T1000 (cell line): ENCODE data around the gene KIR2DL3.
"Not testable (repeated sequence)": the region's sequence is repeated elsewhere in the genome, so short reads cannot be mapped to it uniquely, and the experiment has no call there.

Experiments used
- DNase-seq: peaks from one replicate; lab custom pipeline; 2025; ENCODE audit warnings: mixed read lengths; lab: John Stamatoyannopoulos, UW

The KIR2DL3 gene

DNA sequence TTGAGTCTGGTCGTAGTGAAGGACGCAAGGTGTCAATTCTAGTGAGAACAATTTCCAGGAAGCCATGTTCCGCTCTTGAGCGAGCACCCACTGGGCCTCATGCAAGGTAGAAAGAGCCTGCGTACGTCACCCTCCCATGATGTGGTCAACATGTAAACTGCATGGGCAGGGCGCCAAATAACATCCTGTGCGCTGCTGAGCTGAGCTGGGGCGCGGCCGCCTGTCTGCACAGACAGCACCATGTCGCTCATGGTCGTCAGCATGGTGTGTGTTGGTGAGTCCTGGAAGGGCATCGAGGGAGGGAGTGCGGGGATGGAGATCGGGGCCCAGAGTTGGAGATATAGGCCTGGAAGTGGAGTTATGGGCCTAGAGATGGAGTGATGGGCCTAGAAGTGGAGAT lies at the start of gene KIR2DL3:
KIR2DL3 (plus strand) TSS at position 208 of the 400 bp plus-strand sequence; CDS start at position 241, 33 bp downstream.
- DNase-seq: not testable (repeated sequence)

DNA sequence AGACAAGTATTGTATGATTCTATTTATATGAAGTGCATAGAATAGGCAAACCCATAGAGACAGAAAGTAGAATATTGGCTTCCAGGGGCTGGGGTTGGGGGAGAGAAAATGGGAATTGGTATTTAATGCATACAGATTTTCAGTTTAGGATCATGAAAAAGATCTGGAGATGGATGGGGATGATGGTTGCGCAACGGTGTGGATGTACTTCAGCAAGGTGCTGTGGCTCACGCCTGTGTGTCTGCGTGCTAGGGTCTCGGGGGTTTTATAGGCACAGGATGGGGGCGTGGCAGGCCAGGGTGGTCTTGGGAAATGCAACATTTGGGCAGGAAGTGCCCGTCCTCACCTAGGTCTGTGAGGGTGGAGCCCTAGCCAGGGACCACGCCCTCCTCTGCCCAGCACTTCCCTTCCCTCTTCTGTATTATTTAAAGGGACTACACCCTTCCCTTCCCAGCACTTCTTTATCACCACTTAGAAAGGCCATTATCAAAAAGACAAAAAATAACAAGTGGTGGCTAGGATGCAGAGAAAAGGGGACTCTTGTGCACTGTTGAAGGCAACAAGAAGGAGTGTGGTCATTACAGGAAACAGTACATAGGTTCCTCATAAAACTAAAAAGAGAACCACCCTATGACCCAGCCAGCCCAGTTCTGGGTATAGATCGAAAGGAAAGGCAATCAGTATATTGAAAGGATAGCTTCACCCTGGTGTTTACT lies 46.6 kb upstream of the KIR2DL3 start:
- no peak for DNase-seq

DNA sequence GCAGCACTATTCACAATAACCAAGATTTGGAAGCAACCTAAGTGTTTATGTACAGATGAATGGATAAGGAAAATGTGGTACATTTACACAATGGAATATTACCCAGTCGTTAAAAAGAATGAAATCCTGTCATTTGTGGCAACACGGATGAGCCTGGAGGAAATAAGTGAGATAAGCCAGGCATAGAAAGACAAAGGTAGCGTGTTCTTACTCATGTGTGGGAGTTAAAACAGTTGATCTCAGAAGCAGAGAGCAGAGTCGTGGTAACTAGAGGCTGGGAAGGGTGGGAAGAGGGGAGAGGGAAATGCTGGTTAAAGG lies 46.1 kb upstream of the KIR2DL3 start:
- no peak for DNase-seq

DNA sequence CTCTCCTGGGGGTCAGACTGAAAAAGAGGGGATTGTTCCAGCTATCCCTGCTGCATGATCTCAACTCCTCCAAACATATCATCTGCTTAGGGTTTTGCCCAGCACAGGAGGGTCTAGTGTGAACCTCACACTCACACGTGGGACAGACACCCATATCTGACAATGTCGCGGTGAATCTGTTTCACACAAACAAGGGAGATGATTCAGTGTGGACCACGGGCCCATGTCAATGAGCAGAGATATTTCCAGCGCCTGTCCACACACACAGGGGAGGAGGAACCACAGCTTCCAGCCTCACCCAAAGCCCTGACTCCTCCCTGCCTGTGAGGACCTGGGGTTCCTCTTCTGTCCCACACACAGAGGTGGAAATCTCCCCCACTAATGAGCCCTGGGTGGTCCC lies 43.7 kb upstream of the KIR2DL3 start:
- no peak for DNase-seq

DNA sequence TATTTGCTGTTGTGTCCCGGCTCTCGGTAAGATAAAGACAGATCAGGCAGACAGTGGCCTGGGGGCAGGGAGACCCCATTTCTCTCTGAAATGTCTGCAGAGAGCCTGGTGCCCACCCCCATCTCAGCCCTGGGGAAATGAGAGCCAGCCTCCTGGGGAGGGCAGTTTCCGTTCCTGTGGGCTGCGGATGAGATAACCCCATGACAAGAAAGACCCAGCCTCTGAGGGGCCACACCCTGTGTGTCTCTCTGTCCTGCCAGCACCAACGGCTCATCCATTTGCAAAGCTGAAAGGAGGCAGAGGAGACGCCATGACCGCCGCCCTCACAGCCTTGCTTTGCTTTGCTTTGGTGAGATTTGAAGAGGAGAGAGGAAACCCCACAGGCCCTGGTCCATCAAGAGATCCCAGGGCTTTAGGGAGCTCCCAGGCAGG lies 42.2 kb upstream of the KIR2DL3 start:
- no peak for DNase-seq

DNA sequence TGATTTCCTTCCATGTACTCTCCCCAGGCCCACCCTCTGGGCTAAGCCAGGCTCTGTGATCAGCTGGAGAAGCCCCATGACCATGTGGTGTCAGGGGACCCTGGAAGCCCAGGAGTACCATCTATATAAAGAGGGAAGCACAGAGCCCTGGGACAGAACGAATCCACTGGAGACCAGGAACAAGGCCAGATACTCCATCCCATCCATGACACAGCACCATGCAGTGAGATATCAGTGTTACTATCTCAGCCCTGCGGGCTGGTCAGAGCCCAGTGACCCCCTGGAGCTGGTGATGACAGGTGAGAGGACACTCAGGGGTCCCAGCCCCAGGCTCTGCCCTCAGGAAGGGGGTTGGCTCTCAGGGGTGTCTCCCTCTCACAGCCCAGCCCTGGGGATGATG lies 41.5 kb upstream of the KIR2DL3 start:
- DNase-seq: no peak

DNA sequence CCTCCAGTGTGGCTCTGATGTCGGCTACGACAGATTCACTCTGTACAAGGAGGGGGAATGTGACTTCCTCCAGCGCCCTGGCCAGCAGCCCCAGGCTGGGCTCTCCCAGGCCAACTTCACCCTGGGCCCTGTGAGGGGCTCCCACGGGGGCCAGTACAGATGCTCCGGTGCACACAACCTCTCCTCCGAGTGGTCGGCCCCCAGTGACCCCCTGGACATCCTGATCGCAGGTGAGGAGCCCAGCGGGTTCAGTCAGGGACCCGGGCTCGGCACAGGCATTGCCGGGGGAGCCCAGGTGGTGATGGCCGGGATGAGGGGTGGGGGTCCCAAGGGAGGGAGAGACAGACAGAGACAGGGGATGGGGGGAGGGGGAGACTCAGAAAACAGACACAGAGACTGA lies 40.6 kb upstream of the KIR2DL3 start:
- not testable (repeated sequence) for DNase-seq

DNA sequence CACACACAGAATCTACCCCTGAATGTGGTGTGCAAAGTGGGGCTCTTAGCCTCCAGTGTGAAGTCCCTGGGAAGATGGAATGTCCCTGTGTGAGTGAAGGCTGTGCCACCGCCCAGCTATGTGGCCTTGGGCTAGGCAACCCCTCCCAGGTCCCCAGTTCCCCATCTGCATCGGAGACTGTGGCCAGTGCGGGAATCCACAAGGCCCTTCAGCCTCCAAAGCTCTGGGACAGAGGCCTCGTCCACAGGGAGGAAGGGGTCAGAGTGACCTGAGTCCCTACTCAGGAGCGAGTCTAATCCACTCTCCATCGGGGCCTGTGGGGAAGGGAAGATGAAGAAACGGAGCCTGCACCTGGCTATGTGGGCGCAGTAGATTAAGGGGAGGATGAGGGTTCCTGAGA lies 33.4 kb upstream of the KIR2DL3 start:
- no peak for DNase-seq

DNA sequence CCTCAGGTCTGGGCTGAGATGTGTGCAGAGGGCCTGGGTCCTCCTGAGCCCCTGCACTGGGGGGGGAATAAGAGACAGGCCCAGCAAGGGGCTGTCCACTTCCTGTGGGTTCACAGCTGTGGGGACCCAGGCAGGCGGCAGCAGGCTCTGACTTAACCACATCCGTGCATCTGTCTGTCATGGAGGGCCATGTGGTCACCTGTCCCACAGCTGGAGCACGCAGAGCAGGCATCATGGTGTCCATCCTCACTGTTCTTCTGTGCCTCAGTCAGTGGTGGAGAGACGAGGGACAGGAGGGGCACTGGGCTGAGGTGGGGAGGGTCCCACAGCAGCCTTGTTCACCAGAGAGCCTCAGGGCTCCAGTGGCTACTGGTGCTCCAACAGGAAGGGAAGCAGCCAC lies 30.4 kb upstream of the KIR2DL3 start:
- DNase-seq: no peak

DNA sequence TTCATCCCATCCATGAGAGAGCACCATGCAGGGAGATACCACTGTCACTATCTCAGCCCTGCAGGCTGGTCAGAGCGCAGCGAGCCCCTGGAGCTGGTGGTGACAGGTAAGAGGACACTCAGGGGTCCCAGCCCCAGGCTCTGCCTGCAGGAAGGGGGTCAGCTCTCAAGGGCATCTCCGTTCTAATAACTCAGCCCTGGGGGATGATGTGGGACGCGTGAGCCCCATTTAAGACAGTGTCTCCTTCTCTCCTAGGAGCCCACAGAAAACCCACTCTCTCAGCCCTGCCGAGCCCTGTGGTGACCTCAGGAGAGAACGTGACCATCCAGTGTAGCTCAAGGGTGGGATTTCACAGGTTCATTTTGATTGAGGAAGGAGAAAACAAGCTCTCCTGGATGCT lies 29.5 kb upstream of the KIR2DL3 start:
- DNase-seq: no peak

DNA sequence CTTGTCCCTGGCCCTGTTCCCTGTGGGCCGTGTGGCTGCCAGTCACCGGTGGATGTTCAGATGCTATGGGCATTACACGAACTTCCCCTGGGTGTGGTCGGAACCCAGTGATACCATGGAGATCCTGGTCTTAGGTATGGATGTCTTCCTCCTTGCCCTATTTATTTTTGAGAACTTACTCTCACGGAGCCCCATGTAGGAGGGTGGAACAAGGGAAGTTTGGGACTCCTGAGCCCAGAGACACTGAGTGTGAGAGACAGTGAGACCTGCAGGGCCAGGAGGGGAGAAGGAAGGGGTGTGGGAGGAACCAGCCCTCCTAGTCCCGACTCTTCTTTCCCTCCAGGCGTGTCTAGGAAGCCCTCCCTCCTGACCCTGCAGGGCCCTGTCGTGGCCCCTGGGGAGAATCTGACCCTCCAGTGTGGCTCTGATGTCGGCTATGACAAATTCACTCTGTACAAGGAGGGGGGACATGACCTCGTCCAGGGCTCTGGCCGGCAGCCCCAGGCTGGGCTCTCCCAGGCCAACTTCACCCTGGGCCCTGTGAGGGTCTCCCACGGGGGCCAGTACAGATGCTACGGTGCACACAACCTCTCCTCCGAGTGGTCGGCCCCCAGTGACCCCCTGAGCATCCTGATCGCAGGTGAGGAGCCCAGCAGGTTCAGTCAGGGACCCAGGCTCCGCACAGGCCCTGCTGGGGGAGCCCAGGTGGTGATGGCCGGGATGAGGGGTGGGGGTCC lies 28.9 kb upstream of the KIR2DL3 start:
- no peak for DNase-seq

DNA sequence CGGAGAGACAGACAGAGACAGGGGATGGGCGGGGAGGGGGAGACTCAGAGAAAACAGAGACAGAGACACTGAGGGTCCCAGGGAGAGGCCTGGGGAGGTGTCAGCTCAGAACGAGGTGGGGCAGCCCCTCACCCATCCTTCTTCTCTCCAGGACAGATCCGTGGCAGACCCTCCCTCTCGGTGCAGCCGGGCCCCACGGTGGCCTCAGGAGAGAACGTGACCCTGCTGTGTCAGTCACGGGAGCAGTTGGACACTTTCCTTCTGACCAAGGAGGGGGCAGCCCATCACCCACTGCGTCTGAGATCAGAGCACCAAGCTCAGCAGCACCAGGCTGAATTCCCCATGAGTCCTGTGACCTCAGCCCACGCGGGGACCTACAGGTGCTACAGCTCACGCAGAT lies 28.4 kb upstream of the KIR2DL3 start:
- DNase-seq: not testable (repeated sequence)

DNA sequence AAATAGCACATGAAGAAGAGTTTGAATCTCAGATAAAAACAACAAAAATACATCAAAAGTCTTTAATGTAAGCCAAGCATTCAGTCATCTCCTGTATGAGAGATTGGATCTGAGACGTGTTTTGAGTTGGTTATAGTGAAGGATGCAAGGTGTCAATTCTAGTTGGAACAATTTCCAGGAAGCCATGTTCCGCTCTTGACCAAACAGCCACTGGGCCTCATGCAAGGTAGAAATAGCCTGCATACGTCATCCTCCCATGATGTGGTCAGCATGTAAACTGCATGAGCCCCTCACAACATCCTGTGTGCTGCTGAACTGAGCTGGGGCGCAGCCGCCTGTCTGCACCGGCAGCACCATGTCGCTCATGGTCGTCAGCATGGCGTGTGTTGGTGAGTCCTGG lies 14.2 kb upstream of the KIR2DL3 start, which contains the start of gene KIR3DL3:
KIR3DL3 (plus strand) TSS at position 301 of the 400 bp plus-strand sequence; CDS start at position 356, 55 bp downstream.
- no peak for DNase-seq

DNA sequence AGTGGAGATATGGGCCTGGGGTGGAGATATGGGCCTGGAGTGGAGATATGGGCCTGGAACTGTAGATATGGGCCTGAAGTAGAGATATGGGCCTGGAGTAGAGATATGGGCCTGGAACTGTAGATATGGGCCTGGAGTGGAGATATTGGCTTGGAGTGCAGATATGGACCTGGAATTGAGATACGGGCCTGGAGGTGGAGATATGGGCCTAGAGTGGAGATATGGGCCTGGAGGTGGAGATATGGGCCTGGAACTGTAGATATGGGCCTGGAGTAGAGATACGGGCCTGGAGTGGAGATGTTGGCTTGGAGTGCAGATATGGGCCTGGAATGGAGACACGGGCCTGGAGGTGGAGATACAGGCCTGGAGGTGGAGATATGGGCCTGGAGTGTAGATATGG lies 13.7 kb upstream of the KIR2DL3 start:
- DNase-seq: no peak

DNA sequence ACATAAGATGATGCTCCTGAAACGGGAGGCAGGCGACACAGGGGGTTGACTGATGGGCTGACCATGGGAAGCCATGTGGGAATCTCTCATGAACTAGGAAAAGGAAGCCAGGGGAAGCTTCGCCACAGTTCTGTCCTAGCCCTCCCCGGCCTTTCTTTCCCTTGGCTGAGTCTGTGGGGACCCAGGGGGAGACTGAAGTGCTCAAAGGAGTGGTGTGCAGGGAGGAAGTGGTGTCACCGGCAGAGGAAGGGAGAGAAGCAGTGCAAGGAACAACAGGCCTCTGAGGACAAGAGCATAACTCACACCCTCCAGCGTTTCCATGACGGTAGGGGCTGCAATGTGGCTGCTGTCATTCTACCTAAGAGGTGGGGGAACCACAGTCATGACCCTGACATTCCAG lies 13.0 kb upstream of the KIR2DL3 start:
- DNase-seq: no peak

DNA sequence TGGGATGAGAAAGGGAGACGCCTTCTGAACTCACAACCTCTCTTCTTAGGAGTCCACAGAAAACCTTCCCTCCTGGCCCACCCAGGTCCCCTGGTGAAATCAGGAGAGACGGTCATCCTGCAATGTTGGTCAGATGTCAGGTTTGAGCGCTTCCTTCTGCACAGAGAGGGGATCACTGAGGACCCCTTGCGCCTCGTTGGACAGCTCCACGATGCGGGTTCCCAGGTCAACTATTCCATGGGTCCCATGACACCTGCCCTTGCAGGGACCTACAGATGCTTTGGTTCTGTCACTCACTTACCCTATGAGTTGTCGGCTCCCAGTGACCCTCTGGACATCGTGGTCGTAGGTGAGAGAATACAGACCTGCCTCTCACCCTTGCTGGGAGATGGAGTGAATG lies 10.8 kb upstream of the KIR2DL3 start:
- no peak for DNase-seq

DNA sequence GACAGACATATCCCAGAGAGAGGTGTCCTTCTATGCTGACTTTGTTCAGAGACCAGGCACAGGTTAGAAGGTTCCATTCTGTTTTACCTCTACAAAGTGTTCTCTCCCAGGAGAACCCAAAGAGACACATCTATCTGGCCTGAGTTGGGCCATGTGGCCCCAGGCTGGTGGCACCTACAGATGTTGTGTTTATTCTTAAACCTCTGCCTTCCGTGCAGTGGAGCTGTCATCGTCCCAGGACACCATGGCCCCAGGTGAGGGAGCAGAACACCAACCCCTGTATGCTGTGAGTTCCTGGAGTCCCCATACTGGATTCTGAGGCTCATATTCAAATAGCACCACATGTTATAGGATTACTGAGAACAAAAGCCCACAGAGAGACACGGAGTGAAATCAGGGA lies 10.1 kb upstream of the KIR2DL3 start:
- DNase-seq: no peak

DNA sequence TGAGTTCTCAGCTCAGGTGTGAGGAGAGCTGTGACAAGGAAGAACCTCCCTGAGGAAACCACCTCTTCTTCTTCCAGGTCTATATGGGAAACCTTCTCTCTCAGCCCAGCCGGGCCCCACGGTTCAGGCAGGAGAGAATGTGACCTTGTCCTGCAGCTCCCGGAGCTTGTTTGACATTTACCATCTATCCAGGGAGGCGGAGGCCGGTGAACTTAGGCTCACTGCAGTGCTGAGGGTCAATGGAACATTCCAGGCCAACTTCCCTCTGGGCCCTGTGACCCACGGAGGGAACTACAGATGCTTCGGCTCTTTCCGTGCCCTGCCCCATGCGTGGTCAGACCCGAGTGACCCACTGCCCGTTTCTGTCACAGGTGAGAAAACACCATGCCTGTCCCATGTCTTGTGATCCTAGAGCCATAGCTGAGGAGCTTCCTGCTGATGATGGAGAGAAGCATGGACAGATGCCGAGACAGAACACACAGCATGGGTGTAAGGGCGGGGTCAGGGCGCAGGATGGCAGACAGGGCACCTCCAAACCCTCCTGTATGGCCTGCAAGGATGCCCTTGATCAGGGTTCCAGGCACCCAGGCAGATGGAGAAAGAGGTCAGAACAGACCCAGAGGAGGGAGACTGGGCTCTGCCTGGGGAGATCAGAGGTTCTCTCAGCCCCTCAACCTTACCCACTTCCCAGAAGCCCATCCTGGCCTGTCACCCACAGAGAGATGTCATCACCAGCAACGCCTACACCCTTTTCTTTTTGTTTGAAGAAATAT lies 8.7 kb upstream of the KIR2DL3 start:
- no peak for DNase-seq

DNA sequence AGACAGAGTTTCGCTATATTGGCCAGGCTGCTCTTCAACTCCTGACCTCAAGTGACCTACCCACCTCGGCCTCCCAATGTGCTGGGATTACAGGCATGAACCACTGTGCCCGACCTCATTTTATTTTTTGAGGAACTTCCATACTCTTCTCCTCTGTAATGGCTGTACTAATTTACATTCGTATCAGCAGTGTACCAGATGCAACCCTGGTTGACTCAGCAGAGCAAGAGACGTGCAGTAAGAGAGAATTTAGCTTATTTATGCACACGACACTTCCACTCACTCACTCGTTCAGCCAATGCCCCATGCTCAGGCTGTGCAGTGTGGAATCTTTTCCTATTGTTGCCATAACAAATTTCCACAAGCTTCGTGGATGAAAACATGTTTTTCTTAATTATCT lies 7.1 kb upstream of the KIR2DL3 start:
- no peak for DNase-seq

DNA sequence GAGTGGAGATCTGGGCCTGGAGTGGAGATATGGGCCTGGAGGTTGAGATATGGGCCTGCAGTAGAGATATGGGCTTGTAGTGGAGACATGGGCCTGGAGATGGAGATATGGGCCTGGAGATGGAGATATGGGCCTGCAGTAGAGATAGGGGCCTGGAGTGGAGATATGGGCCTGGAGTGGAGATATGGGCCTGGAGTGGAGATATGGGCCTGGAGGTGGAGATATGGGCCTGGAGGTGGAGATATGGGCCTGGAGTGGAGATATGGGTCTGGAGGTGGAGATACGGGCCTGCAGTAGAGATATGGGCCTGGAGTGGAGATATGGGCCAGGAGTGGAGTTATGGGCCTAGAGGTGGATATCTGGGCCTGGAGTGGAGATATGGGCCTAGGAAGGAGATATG lies 402 bp downstream of the KIR2DL3 start:
- DNase-seq: no peak

DNA sequence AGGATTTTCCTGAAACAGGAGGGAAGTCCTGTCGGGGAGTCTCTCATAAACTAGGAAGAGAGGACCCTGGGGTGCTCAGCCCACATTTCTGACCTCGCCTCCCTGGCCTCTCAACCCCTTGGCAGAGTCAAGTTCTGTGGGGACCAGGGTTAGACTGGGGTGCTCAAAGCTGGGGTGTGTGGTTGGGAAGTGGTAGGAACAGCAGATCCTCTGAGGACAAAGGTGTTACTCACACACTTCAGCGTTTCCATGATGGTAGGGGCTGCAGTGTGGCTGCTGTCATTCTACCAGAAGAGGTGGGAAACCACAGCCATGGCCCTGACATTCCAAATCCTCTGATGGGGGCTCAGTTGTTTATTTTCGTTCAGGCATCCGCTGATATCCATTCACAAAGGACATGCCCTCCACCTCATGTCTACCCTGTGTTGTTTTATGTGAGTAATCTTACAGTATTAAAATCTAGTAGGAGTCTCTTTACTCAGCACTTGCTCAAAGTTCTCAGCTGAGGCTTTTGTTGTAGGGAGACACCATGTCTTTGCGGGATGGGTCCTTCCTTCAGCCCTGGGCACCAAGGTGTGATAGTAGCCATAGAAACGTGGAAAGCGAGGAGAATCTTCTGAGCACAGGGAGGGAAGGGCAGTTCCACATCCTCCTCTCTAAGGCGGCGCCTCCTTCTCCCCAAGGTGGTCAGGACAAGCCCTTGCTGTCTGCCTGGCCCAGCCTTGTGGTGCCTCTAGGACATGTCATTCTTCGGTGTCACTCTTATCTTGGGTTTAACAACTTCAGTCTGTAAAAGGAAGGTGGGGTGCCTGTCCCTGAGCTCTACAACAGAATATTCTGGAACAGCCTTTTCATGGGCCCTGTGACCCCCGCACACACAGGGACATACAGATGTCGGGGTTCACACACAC lies 1.5 kb downstream of the KIR2DL3 start:
- no peak for DNase-seq

DNA sequence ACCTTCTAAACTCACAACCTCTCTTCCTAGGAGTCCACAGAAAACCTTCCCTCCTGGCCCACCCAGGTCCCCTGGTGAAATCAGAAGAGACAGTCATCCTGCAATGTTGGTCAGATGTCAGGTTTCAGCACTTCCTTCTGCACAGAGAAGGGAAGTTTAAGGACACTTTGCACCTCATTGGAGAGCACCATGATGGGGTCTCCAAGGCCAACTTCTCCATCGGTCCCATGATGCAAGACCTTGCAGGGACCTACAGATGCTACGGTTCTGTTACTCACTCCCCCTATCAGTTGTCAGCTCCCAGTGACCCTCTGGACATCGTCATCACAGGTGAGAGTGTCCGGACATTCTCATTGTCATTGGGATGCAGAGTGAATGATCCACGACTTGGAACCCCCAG lies 3.6 kb downstream of the KIR2DL3 start:
- DNase-seq: not testable (repeated sequence)
